Left renal cortex interstitium (tissue), 4 donors: ENCODE results near the gene FRYL. TPM values are rescaled to one million over a fixed set of nuclear protein-coding genes. Genes with fewer than 3 reads are reported as not detected.
"Not testable (repeated sequence)": the region's sequence is repeated elsewhere in the genome, so short reads cannot be mapped to it uniquely, and the experiment has no call there.

Experiments used
- DNase-seq, 4 donors: peaks; one replicate each; pipeline ENCODE4 v3.0.0-alpha.2; 2013; ENCODE audit warnings: low read depth in 4 of 4, low spot score in 2 of 4, missing footprints in 1 of 4
- polyA plus RNA-seq, 4 donors: library from polyadenylated mRNA; unstranded; fragments of 120-200 nt; gene quantifications; one replicate each; pipeline ENCODE4 v1.2.1, GENCODE V29; 2013; ENCODE audit not compliant: insufficient read length in 4 of 4

The FRYL gene
- polyA plus RNA-seq, 4 donors: 38.4 to 52.3 (median 43.8) TPM

GRCh38 chr4:48752246-48752645 lies 27.8 kb downstream of the FRYL start:
- DNase-seq: no peak

- DNase-seq: no peak
These were observed 31.0 kb downstream of the FRYL start for GRCh38 chr4:48748949-48749596.

- no peak for DNase-seq
These were observed 33.3 kb downstream of the FRYL start for GRCh38 chr4:48746608-48747362.

GRCh38 chr4:48745223-48745622 lies 34.9 kb downstream of the FRYL start:
- not testable (repeated sequence) for DNase-seq

- DNase-seq: no peak
These were observed 37.7 kb downstream of the FRYL start for GRCh38 chr4:48742412-48742811.

- DNase-seq: no peak
These were observed 40.5 kb downstream of the FRYL start for GRCh38 chr4:48739560-48740019.

- DNase-seq: no peak
These were observed 41.2 kb downstream of the FRYL start for GRCh38 chr4:48738856-48739255.

- DNase-seq: not testable (repeated sequence)
These were observed 51.1 kb downstream of the FRYL start for GRCh38 chr4:48728906-48729496.

GRCh38 chr4:48727666-48728459 lies 52.2 kb downstream of the FRYL start:
- DNase-seq: no peak

- DNase-seq: no peak
These were observed 54.7 kb downstream of the FRYL start for GRCh38 chr4:48725414-48725813.

GRCh38 chr4:48722509-48723446 lies 57.3 kb downstream of the FRYL start:
- DNase-seq: no peak

GRCh38 chr4:48720459-48720858 lies 59.6 kb downstream of the FRYL start:
- no peak for DNase-seq

- DNase-seq: no peak
These were observed 61.1 kb downstream of the FRYL start for GRCh38 chr4:48718818-48719465.

- not testable (repeated sequence) for DNase-seq
These were observed 63.8 kb downstream of the FRYL start for GRCh38 chr4:48716285-48716684.

GRCh38 chr4:48710446-48711209 lies 69.5 kb downstream of the FRYL start:
- DNase-seq: no peak

- DNase-seq: no peak
These were observed 70.2 kb downstream of the FRYL start for GRCh38 chr4:48709901-48710300.

- DNase-seq: no peak
These were observed 71.5 kb downstream of the FRYL start for GRCh38 chr4:48708610-48709009.

- DNase-seq: peak in 2 of 4 donors; percentile 16 to 23
These were observed 73.3 kb downstream of the FRYL start for GRCh38 chr4:48706736-48707135.

- DNase-seq: no peak
These were observed 74.5 kb downstream of the FRYL start for GRCh38 chr4:48705609-48706008.
